HL-60 (cell line): ENCODE results near the gene DPEP2.

Experiments used
- DNase-seq, 2 experiments: peaks; one replicate each; pipeline ENCODE4 v3.0.0-alpha.2; 2010 to 2020; ENCODE audit warnings: low read depth in 1 of 2, low spot score in 1 of 2
- H3K27ac ChIP-seq: fragments of 250-450 bp; sonication (Bioruptor Pico); replicated peaks from 2 replicates; pipeline ENCODE4 v1.5.1; 2020; ENCODE audit warnings: mild to moderate bottlenecking, moderate library complexity
- H3K27me3 ChIP-seq: fragments of 250-450 bp; sonication (Bioruptor Pico); 2 replicates; pipeline ENCODE4 v1.5.1; 2021; ENCODE audit warnings: mild to moderate bottlenecking, moderate library complexity; ENCODE audit not compliant: insufficient read depth, poor library complexity, severe bottlenecking
- H3K4me3 ChIP-seq: replicated peaks from 2 replicates; pipeline ENCODE4 v1.5.1; 2011; ENCODE audit warnings: mild to moderate bottlenecking, control low read depth, low read length; ENCODE audit not compliant: insufficient read depth
- GABPA ChIP-seq: IDR thresholded peaks from 2 replicates; pipeline ENCODE4 v1.6.1; 2012; ENCODE audit warnings: low read depth
- POLR2AphosphoS5 ChIP-seq: IDR thresholded peaks from 2 replicates; pipeline ENCODE4 v1.6.1; 2012; ENCODE audit warnings: low read depth
- SPI1 ChIP-seq: IDR thresholded peaks from 2 replicates; pipeline ENCODE4 v1.6.1; 2012; ENCODE audit warnings: low read depth, mild to moderate bottlenecking, borderline replicate concordance
- TF ChIP-seq, protein P1 (sequence below): IDR thresholded peaks from one replicate; pipeline ENCODE4 v1.5.1; 2011; ENCODE audit warnings: low read length, control low read depth, inconsistent platforms; ENCODE audit not compliant: insufficient read depth
- TF ChIP-seq, protein P2 (sequence below): IDR thresholded peaks from 2 replicates; pipeline ENCODE4 v1.6.1; 2012; ENCODE audit warnings: low read depth; ENCODE audit not compliant: insufficient replicate concordance

The DPEP2 gene

DNA sequence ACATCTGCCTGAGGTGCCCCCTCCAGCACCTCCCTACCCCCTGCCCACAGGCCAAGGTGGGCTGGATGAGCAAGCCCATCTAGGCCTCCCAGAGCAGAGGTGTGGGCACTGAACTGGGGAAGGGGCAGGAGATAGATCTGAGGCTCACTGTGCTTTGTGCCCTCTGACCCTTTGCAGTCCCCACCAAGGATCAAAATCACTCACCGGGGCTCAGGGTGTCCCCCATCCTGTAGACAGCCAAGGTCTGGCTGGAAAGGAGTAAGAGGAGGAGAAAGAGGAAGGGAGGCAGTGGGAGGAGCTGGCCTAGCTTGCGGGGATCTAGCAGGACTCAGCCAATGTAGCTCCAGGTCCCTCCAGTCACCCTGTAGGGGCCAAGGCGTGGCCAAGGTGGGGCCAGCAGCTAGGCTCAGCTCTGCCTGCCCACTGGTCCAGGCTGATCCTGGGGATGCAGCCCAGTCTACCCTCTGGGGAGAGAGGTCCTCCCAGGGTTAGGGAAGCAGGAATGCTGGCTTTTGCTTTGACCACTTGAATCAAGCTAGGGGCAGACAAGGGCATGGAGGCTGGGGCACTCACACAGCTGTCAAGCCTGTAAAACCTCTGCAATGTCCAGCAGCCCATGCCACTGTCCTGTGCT is 32.6 kb downstream of the DPEP2 start:
- no peak overlapping the region for H3K27ac ChIP-seq
- TF ChIP-seq SPI1 = 0 out of 2 replicates have a peak, but pooled peaks have one; percentile 25
- TF ChIP-seq POLR2AphosphoS5 = no peak
- TF ChIP-seq, protein P1, sequence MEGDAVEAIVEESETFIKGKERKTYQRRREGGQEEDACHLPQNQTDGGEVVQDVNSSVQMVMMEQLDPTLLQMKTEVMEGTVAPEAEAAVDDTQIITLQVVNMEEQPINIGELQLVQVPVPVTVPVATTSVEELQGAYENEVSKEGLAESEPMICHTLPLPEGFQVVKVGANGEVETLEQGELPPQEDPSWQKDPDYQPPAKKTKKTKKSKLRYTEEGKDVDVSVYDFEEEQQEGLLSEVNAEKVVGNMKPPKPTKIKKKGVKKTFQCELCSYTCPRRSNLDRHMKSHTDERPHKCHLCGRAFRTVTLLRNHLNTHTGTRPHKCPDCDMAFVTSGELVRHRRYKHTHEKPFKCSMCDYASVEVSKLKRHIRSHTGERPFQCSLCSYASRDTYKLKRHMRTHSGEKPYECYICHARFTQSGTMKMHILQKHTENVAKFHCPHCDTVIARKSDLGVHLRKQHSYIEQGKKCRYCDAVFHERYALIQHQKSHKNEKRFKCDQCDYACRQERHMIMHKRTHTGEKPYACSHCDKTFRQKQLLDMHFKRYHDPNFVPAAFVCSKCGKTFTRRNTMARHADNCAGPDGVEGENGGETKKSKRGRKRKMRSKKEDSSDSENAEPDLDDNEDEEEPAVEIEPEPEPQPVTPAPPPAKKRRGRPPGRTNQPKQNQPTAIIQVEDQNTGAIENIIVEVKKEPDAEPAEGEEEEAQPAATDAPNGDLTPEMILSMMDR = no peak
- no peaks in the 10 kb centered on the region for H3K27me3 ChIP-seq
- H3K4me3 ChIP-seq = no peak overlapping the region
- peak; percentile 35 to 37 for DNase-seq

DNA sequence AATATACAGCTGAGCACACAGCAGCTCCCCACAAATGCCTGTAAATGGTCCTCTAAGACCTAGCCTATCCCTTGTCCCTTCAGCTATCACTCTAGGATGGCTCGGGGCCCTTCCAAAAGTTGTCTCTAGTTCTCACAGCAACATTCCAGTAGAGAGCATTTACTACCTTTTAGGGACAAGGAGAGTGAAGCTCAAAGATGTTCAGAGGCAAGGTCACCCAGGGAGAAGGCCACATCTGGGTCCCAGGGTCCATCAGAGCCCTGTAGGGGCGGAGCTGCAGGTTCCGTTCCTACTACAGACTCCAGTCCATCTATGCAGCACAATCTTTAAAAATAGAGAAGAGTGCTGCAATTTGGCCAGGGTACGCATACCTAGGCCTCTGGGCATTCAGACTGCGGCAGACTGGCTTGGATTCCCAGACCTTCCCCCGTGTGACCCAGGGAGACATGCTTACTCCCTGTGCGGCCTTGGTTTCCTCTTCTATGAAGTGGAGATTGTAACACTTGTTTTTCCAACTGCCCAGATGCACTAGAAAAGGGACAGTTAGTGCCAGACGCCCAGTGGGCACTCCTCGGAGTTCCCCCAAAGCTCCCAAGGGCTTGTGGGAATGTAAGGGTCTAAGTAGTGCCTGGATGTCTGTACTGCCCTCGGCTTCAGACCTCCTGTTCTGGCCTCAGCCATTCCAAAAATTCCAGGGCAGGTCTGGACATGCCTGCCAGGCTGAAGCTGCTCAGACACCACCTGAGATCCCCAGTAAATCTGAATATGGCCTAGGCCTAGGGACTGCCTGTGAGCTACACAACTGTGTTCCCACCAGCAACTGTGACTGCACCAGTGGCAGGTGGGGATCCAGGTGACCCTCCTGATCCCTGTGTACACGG is 33.4 kb downstream of the DPEP2 start:
- Histone ChIP-seq H3K27me3 (no peaks in the 10 kb centered on the region), H3K4me3 (no peak overlapping the region), H3K27ac (no peak overlapping the region)
- no peak for DNase-seq
- no peak for TF ChIP-seq GABPA
- TF ChIP-seq, protein P2, sequence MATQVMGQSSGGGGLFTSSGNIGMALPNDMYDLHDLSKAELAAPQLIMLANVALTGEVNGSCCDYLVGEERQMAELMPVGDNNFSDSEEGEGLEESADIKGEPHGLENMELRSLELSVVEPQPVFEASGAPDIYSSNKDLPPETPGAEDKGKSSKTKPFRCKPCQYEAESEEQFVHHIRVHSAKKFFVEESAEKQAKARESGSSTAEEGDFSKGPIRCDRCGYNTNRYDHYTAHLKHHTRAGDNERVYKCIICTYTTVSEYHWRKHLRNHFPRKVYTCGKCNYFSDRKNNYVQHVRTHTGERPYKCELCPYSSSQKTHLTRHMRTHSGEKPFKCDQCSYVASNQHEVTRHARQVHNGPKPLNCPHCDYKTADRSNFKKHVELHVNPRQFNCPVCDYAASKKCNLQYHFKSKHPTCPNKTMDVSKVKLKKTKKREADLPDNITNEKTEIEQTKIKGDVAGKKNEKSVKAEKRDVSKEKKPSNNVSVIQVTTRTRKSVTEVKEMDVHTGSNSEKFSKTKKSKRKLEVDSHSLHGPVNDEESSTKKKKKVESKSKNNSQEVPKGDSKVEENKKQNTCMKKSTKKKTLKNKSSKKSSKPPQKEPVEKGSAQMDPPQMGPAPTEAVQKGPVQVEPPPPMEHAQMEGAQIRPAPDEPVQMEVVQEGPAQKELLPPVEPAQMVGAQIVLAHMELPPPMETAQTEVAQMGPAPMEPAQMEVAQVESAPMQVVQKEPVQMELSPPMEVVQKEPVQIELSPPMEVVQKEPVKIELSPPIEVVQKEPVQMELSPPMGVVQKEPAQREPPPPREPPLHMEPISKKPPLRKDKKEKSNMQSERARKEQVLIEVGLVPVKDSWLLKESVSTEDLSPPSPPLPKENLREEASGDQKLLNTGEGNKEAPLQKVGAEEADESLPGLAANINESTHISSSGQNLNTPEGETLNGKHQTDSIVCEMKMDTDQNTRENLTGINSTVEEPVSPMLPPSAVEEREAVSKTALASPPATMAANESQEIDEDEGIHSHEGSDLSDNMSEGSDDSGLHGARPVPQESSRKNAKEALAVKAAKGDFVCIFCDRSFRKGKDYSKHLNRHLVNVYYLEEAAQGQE = no peak

DNA sequence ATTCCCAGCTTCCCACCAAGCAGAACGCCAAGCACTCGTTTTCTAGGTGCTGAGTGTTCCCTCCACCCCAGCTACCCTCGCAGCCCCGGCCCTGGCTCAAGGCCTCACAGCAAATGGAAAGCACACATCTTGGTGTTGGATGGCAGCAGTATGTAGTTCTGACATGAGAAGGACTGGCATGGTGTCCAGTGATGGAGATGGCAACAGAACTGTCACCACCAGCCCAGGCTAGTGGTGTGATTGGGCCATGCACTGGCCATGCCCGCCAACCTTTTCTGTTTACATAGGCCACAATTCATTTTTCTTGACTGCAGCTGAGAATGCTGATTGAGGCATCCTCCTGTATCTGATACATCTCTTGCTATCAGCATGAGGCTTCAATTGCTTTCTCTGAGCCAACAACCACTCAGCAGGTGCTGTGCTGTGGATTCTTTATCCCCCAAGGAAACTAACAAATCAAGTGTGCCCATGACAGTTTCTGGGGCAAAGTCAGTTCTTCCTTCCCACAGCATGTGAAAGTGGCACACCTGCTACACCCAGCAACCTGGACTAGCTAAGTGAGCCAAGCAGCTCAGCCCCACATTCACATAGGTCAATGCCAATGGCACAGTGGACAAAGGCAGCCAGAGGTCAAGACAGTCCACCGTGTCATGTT is 34.7 kb downstream of the DPEP2 start:
- DNase-seq = no peak
- no peaks in the 10 kb centered on the region for H3K27me3 ChIP-seq
- no peak for TF ChIP-seq GABPA
- H3K27ac ChIP-seq = no peak overlapping the region
- H3K4me3 ChIP-seq = no peak overlapping the region

DNA sequence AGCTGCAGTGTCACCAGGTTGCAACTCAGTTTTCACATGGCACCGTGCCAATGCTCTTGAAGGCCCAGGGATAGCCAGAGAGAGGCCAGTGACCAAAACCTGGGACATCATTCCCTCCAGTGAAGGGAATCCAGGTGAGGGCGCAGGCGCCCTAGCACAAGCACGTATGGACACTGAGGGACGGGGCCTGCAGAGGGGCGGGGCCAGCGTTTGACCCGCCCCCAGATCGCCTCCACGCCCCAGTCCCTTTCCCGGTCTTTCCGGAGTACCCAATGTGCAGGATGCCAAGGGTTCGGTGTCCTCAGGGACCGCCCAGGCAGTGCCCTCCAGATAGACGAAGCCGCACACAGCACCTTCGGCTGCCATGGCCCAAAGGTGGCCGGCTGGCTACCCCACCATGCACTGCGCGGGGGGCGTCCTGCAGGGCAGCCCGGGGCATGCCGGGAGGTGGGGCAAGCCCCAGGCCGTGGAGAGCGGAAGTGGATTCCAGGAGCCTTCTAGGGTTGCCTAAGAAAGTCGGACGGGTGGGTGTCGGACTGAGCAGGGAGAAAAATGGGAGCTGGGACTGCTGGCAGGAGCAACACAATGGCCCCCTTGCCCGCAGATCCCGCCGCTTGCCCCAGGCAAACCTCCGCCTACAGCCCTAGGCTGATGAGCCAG is 35.5 kb downstream of the DPEP2 start:
- Histone ChIP-seq H3K4me3 (no peak overlapping the region), H3K27me3 (no peaks in the 10 kb centered on the region), H3K27ac (no peak overlapping the region)
- DNase-seq = no peak
- TF ChIP-seq, protein P1 = no peak
- TF ChIP-seq, protein P2 = no peak
- no peak for TF ChIP-seq POLR2AphosphoS5
- no peak for TF ChIP-seq GABPA
- no peak for TF ChIP-seq SPI1
